ENCODE measurements around the gene LCK. TPM values are rescaled to one million over a fixed set of nuclear protein-coding genes. Genes with fewer than 3 reads are reported as not detected.

Gene LCK
- total RNA-seq, 1 experiment from 2014 or later, result 51.0 TPM

GRCh38 chr1:32241001-32241763 is 9.9 kb upstream of the LCK start:
- Mint-ChIP-seq H3K9me3 (no peaks in the 10 kb centered on the region), H3K4me3 (peak overlapping the region; percentile 84), H3K36me3 (peaks cover under 1% of the 10 kb centered on the region; the same call in 1 of the 2 replicates), H3K27me3 (ENCODE audit: low read depth) (peaks cover 3% of the 10 kb centered on the region; the same call in 1 of the 2 replicates), H3K4me1 (peaks cover 21% of the 10 kb centered on the region), H3K27ac (peak overlapping the region; percentile 78)
- peak; percentile 67 for DNase-seq (ENCODE audit: low spot score)
- CTCF ChIA-PET, result interaction anchor here (0.6 to 4.9 kb wide), 16 partner anchors 8 to 122 kb away, joined by 3 to 75 read pairs (median 5); partner anchors contain the start of genes CCDC28B, EIF3I, HDAC1 and TMEM234
- ATAC-seq, result peak; percentile 10
- POLR2A ChIA-PET, result interaction anchor here (0.6 to 3.2 kb wide), 16 partner anchors 8 to 168 kb away, joined by 3 to 30 read pairs (median 6); partner anchors contain the start of genes BSDC1, CCDC28B, HDAC1 and IQCC
- TF ChIP-seq MXD4 (CRISPR knock-in tag; IDR thresholded peaks at IDR 0.05; ENCODE audit: borderline replicate concordance) (no peak), STAT6 (CRISPR knock-in tag; conservative IDR thresholded peaks at IDR 0.05; ENCODE audit: low read depth) (no peak), OVOL2 (CRISPR knock-in tag; IDR thresholded peaks at IDR 0.05; ENCODE audit: borderline replicate concordance) (no peak), ZNF281 (CRISPR knock-in tag; IDR thresholded peaks at IDR 0.05) (peak; percentile 67; the same call in 1 of the 2 replicates), ZNF671 (CRISPR knock-in tag; IDR thresholded peaks at IDR 0.05) (no peak), E2F5 (CRISPR knock-in tag; IDR thresholded peaks at IDR 0.05) (peak; percentile 42; the same call in 1 of the 2 replicates), MAX (CRISPR knock-in tag; IDR thresholded peaks at IDR 0.05) (peak; percentile 83), FOXP4 (CRISPR knock-in tag; IDR thresholded peaks at IDR 0.05) (peak; percentile 59; the same call in 1 of the 2 replicates), ARID4B (CRISPR knock-in tag; IDR thresholded peaks at IDR 0.05; ENCODE audit: borderline replicate concordance) (peak; percentile 26; the same call in 1 of the 2 replicates), ZNF425 (CRISPR knock-in tag; conservative IDR thresholded peaks at IDR 0.05) (no peak), USF1 (CRISPR knock-in tag; IDR thresholded peaks at IDR 0.05) (no peak), ATF2 (CRISPR knock-in tag; IDR thresholded peaks at IDR 0.05; ENCODE audit: borderline replicate concordance, low read depth) (no peak), TEAD1 (CRISPR knock-in tag; IDR thresholded peaks at IDR 0.05) (0 out of 2 replicates have a peak, but pooled peaks have one; percentile 24), GABPB1 (CRISPR knock-in tag; IDR thresholded peaks at IDR 0.05) (peak; percentile 49; the same call in 1 of the 2 replicates), NR1H2 (CRISPR knock-in tag; IDR thresholded peaks at IDR 0.05) (no peak)
